Erythroblast (primary cell): Measurements from ENCODE around the gene FTO.

Experiments
- GATA1 ChIP-seq: IDR thresholded peaks from 2 replicates; pipeline ENCODE4 v1.6.1; 2011; ENCODE audit warnings: low read depth, mild to moderate bottlenecking, control low read depth, low read length, moderate library complexity
- POLR2A ChIP-seq: IDR thresholded peaks from 2 replicates; pipeline ENCODE4 v1.6.1; 2011; ENCODE audit warnings: mild to moderate bottlenecking, low read length

DNA sequence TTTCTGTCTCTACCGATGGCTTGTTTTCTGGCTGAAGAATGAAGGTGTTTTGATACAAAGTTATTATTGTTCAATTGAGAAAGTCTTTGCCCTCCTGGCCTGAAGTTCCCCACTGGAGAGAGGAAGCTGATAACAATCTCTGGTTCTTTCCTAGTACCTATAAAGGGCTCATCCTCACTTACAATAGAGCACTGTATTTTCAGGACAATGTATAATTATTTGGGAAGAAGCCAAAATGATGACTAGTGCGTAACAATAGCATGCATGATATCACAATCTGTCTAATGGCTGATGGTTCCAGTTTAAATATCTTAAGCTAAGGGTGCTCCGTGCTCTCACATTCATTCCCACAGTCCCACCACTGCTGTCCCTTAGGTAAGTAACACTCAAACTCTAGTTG is 351.9 kb downstream of the FTO start:
- no peak for TF ChIP-seq POLR2A
- TF ChIP-seq GATA1, result no peak
